Nephron (organoid): Measurements from ENCODE around the gene CCDC17.

Experiments used
- H3K27ac Mint-ChIP-seq, 3 experiments: 2 replicates each; pipeline ENCODE4 v1.8.0; 2020; ENCODE audit warnings: mixed read lengths in 3 of 3, mild to moderate bottlenecking in 2 of 3, moderate library complexity in 1 of 3
- H3K27me3 Mint-ChIP-seq: 2 replicates; pipeline ENCODE4 v1.8.0; 2021; ENCODE audit warnings: low read depth, mild to moderate bottlenecking, moderate library complexity, mixed read lengths
- H3K36me3 Mint-ChIP-seq: 2 replicates; pipeline ENCODE4 v1.8.0; 2020; ENCODE audit warnings: low read depth, mixed read lengths
- H3K4me1 Mint-ChIP-seq: 2 replicates; pipeline ENCODE4 v1.8.0; 2020; ENCODE audit warnings: mixed read lengths
- H3K4me3 Mint-ChIP-seq, 3 experiments: 2 replicates each; pipeline ENCODE4 v1.8.0; 2020; ENCODE audit warnings: mild to moderate bottlenecking in 3 of 3, mixed read lengths in 3 of 3, moderate library complexity in 2 of 3
- H3K9me3 Mint-ChIP-seq: 2 replicates; pipeline ENCODE4 v1.8.0; 2020; ENCODE audit warnings: mixed read lengths
- CTCF ChIP-seq, 3 experiments: fragments of 200-600 bp; sonication (generic); IDR thresholded peaks; one replicate each; pipeline ENCODE4 v1.5.0; 2021; ENCODE audit warnings: antibody characterized with exemption in 3 of 3; ENCODE audit not compliant: unreplicated experiment in 3 of 3

Gene CCDC17

GRCh38 chr1:45620588-45621500 lies 3.0 kb downstream of the CCDC17 start:
- no peak for TF ChIP-seq CTCF (IDR thresholded peaks at IDR 0.05; ENCODE audit: unreplicated experiment in 3 of 3)
- Mint-ChIP-seq H3K27ac (no peak overlapping the region), H3K27me3 (no peaks in the 10 kb centered on the region), H3K4me1 (no peaks in the 10 kb centered on the region), H3K36me3 (peaks cover 44% of the 10 kb centered on the region), H3K4me3 (no peak overlapping the region), H3K9me3 (no peaks in the 10 kb centered on the region)

- TF ChIP-seq CTCF (IDR thresholded peaks at IDR 0.05; ENCODE audit: unreplicated experiment in 3 of 3), result no peak
- Mint-ChIP-seq H3K9me3 (no peaks in the 10 kb centered on the region), H3K4me3 (no peak overlapping the region), H3K27ac (peak overlapping the region in 1 of 3 experiments; percentile 46), H3K27me3 (no peaks in the 10 kb centered on the region), H3K36me3 (peaks cover 52% of the 10 kb centered on the region), H3K4me1 (no peaks in the 10 kb centered on the region)
These were observed 4.5 kb downstream of the CCDC17 start for GRCh38 chr1:45619149-45619921.

GRCh38 chr1:45617618-45618017 lies 6.2 kb downstream of the CCDC17 start:
- H3K27me3 Mint-ChIP-seq, result no peaks in the 10 kb centered on the region
- no peaks in the 10 kb centered on the region for H3K9me3 Mint-ChIP-seq
- no peak for TF ChIP-seq CTCF (IDR thresholded peaks at IDR 0.05; ENCODE audit: unreplicated experiment in 3 of 3)
- no peaks in the 10 kb centered on the region for H3K4me1 Mint-ChIP-seq
- no peak overlapping the region for H3K27ac Mint-ChIP-seq
- H3K36me3 Mint-ChIP-seq, result peaks cover 55% of the 10 kb centered on the region
- no peak overlapping the region for H3K4me3 Mint-ChIP-seq

GRCh38 chr1:45615885-45616284 lies 8.0 kb downstream of the CCDC17 start:
- Mint-ChIP-seq H3K4me3 (no peak overlapping the region), H3K27me3 (no peaks in the 10 kb centered on the region), H3K4me1 (no peaks in the 10 kb centered on the region), H3K9me3 (no peaks in the 10 kb centered on the region), H3K36me3 (peaks cover 61% of the 10 kb centered on the region), H3K27ac (no peak overlapping the region)
- TF ChIP-seq CTCF (IDR thresholded peaks at IDR 0.05; ENCODE audit: unreplicated experiment in 3 of 3), result no peak

- Mint-ChIP-seq H3K4me1 (no peaks in the 10 kb centered on the region), H3K36me3 (peaks cover 76% of the 10 kb centered on the region), H3K27me3 (no peaks in the 10 kb centered on the region), H3K27ac (no peak overlapping the region), H3K9me3 (no peaks in the 10 kb centered on the region), H3K4me3 (no peak overlapping the region)
- TF ChIP-seq CTCF (IDR thresholded peaks at IDR 0.05; ENCODE audit: unreplicated experiment in 3 of 3), result no peak
These were observed 10.8 kb downstream of the CCDC17 start for GRCh38 chr1:45612941-45613579.
